H9 (cell line): ENCODE data around the gene S100A8. TPM values are rescaled to one million over a fixed set of nuclear protein-coding genes. Genes with fewer than 3 reads are reported as not detected.

Source experiments
- DNase-seq: peaks from one replicate; pipeline ENCODE4 v3.0.0-alpha.2; 2017
- H2AFZ ChIP-seq: one replicate; pipeline ENCODE4 v1.6.1; 2013; ENCODE audit warnings: mild to moderate bottlenecking, low read length, control low read depth, moderate library complexity
- H2AK5ac ChIP-seq: 2 replicates; pipeline ENCODE4 v1.6.1; 2013; ENCODE audit warnings: low read length, control low read depth, mixed read lengths; ENCODE audit not compliant: insufficient read length
- H2BK120ac ChIP-seq: one replicate; pipeline ENCODE4 v1.6.1; 2013; ENCODE audit warnings: low read depth, mild to moderate bottlenecking, low read length, control low read depth, inconsistent platforms; ENCODE audit not compliant: poor library complexity, severe bottlenecking
- H2BK12ac ChIP-seq: 2 replicates; pipeline ENCODE4 v1.6.1; 2013; ENCODE audit warnings: low read length, control low read depth, mixed read lengths, low read depth; ENCODE audit not compliant: insufficient read length
- H2BK15ac ChIP-seq: 2 replicates; pipeline ENCODE4 v1.6.1; 2013; ENCODE audit warnings: low read depth, low read length, control low read depth
- H2BK20ac ChIP-seq: one replicate; pipeline ENCODE4 v1.6.1; 2013; ENCODE audit warnings: low read depth, mild to moderate bottlenecking, low read length, control low read depth, inconsistent platforms; ENCODE audit not compliant: poor library complexity, severe bottlenecking
- H2BK5ac ChIP-seq: 2 replicates; pipeline ENCODE4 v1.6.1; 2013; ENCODE audit warnings: low read length, control low read depth, mixed read lengths; ENCODE audit not compliant: insufficient read length
- H3K14ac ChIP-seq: 2 replicates; pipeline ENCODE4 v1.6.1; 2013; ENCODE audit warnings: low read length, control low read depth; ENCODE audit not compliant: insufficient read depth
- H3K18ac ChIP-seq: 2 replicates; pipeline ENCODE4 v1.6.1; 2013; ENCODE audit warnings: low read depth, mild to moderate bottlenecking, mixed read lengths, low read length, control low read depth; ENCODE audit not compliant: insufficient read length
- H3K23ac ChIP-seq: 2 replicates; pipeline ENCODE4 v1.6.1; 2013; ENCODE audit warnings: low read length, control low read depth, mixed read lengths, low read depth; ENCODE audit not compliant: insufficient read length
- H3K23me2 ChIP-seq: 2 replicates; pipeline ENCODE4 v1.6.1; 2013; ENCODE audit warnings: low read depth, mild to moderate bottlenecking, mixed read lengths, low read length, control low read depth; ENCODE audit not compliant: insufficient read length, poor library complexity, severe bottlenecking
- H3K27ac ChIP-seq: 2 replicates; pipeline ENCODE4 v1.5.1; 2013; ENCODE audit warnings: low read length, control low read depth, mixed read lengths, low read depth; ENCODE audit not compliant: insufficient read length
- H3K27me3 ChIP-seq: 2 replicates; pipeline ENCODE4 v1.6.1; 2013; ENCODE audit warnings: low read length, control low read depth, inconsistent platforms; ENCODE audit not compliant: insufficient read depth
- H3K4ac ChIP-seq: 2 replicates; pipeline ENCODE4 v1.6.1; 2013; ENCODE audit warnings: low read depth, mild to moderate bottlenecking, control low read depth, inconsistent platforms, low read length, moderate library complexity
- H3K4me1 ChIP-seq: 2 replicates; pipeline ENCODE4 v1.6.1; 2013; ENCODE audit warnings: low read length, control low read depth, inconsistent platforms; ENCODE audit not compliant: insufficient read depth
- H3K4me2 ChIP-seq: 2 replicates; pipeline ENCODE4 v1.6.1; 2013; ENCODE audit warnings: low read length, control low read depth, mixed read lengths; ENCODE audit not compliant: insufficient read length, insufficient read depth
- H3K56ac ChIP-seq: 2 replicates; pipeline ENCODE4 v1.6.1; 2013; ENCODE audit warnings: low read depth, mild to moderate bottlenecking, mixed read lengths, low read length, control low read depth; ENCODE audit not compliant: insufficient read length
- H3K79me1 ChIP-seq: 2 replicates; pipeline ENCODE4 v1.6.1; 2013; ENCODE audit warnings: low read depth, mild to moderate bottlenecking, moderate library complexity, low read length, control low read depth, inconsistent platforms; ENCODE audit not compliant: insufficient read depth, poor library complexity, severe bottlenecking
- H3K79me2 ChIP-seq: 2 replicates; pipeline ENCODE4 v1.6.1; 2013; ENCODE audit warnings: low read length, control low read depth, inconsistent platforms; ENCODE audit not compliant: insufficient read depth
- H3K9ac ChIP-seq: 2 replicates; pipeline ENCODE4 v1.6.1; 2013; ENCODE audit warnings: low read length, control low read depth, mixed read lengths; ENCODE audit not compliant: insufficient read length; ENCODE audit errors: extremely low read depth
- H3K9me3 ChIP-seq: one replicate; pipeline ENCODE4 v1.6.1; 2013; ENCODE audit warnings: low read depth, low read length, inconsistent platforms; ENCODE audit not compliant: control insufficient read depth
- H3T11ph ChIP-seq: one replicate; pipeline ENCODE4 v1.6.1; 2013; ENCODE audit warnings: mild to moderate bottlenecking, low read length, control low read depth, inconsistent platforms
- H4K20me1 ChIP-seq: one replicate; pipeline ENCODE4 v1.6.1; 2013; ENCODE audit not compliant: control insufficient read depth, insufficient read length, insufficient read depth
- H4K5ac ChIP-seq: 2 replicates; pipeline ENCODE4 v1.6.1; 2013; ENCODE audit warnings: low read depth, mild to moderate bottlenecking, mixed read lengths, low read length, control low read depth; ENCODE audit not compliant: insufficient read length
- H4K8ac ChIP-seq: replicated peaks from 2 replicates; pipeline ENCODE4 v1.6.1; 2013; ENCODE audit warnings: low read length, control low read depth, mixed read lengths, low read depth; ENCODE audit not compliant: insufficient read length
- H4K91ac ChIP-seq: 2 replicates; pipeline ENCODE4 v1.6.1; 2013; ENCODE audit warnings: low read depth, mild to moderate bottlenecking, moderate library complexity, mixed read lengths, low read length, control low read depth; ENCODE audit not compliant: insufficient read length
- H3K27ac Mint-ChIP-seq, 3 experiments: 2 replicates in 2 of 3; 3 replicates in 1 of 3; pipeline ENCODE4 v1.8.0; 2020 to 2021; ENCODE audit warnings: mixed read lengths in 3 of 3, mild to moderate bottlenecking in 1 of 3, moderate library complexity in 1 of 3
- H3K27me3 Mint-ChIP-seq: 2 replicates; pipeline ENCODE4 v1.8.0; 2021; ENCODE audit warnings: low read depth, mild to moderate bottlenecking, moderate library complexity, mixed read lengths
- H3K36me3 Mint-ChIP-seq, 3 experiments: 2 replicates in 2 of 3; 3 replicates in 1 of 3; pipeline ENCODE4 v1.8.0; 2020 to 2021; ENCODE audit warnings: low read depth in 3 of 3, mixed read lengths in 3 of 3; ENCODE audit not compliant: insufficient read depth in 1 of 3
- H3K4me1 Mint-ChIP-seq, 2 experiments: 2 replicates each; pipeline ENCODE4 v1.8.0; 2020; ENCODE audit warnings: mixed read lengths in 2 of 2
- H3K4me3 Mint-ChIP-seq, 2 experiments: 2 replicates in 1 of 2; 3 replicates in 1 of 2; pipeline ENCODE4 v1.8.0; 2020 to 2021; ENCODE audit warnings: mild to moderate bottlenecking in 2 of 2, mixed read lengths in 2 of 2, moderate library complexity in 1 of 2
- H3K9me3 Mint-ChIP-seq, 2 experiments: 2 replicates in 1 of 2; 3 replicates in 1 of 2; pipeline ENCODE4 v1.8.0; 2020; ENCODE audit warnings: mild to moderate bottlenecking in 2 of 2, mixed read lengths in 2 of 2, moderate library complexity in 1 of 2
- WGBS: extraction: QIAGEN DNeasy Blood & Tissue Kit; methylation state at CpG from one replicate; pipeline ENCODE4 v1.1.7; 2013; ENCODE audit warnings: missing lambda C conversion rate, low lambda C conversion rate, mixed read lengths; ENCODE audit not compliant: insufficient read length; ENCODE audit errors: extremely low coverage; 5-methylcytosine and 5-hydroxymethylcytosine counted together
- total RNA-seq: library from RNA; stranded (reverse); gene quantifications from 2 replicates; pipeline ENCODE4 v1.2.1, GENCODE V29; 2021
- TF ChIP-seq, protein P1 (sequence below): fragments of 200-600 bp; sonication (generic); conservative IDR thresholded peaks from 3 replicates; pipeline ENCODE4 v1.8.0; 2021; ENCODE audit warnings: antibody characterized with exemption, mild to moderate bottlenecking

Gene S100A8
- total RNA-seq, 1 experiment from 2014 or later = not detected

- H2AFZ ChIP-seq = no peak overlapping the region
- no peak overlapping the region for H4K8ac ChIP-seq
- H3K79me1 ChIP-seq = no peaks in the 10 kb centered on the region
- H2BK5ac ChIP-seq = no peak overlapping the region
- Mint-ChIP-seq H3K4me3 (no peak overlapping the region), H3K9me3 (no peaks in the 10 kb centered on the region), H3K27me3 (peaks cover 12% of the 10 kb centered on the region), H3K36me3 (no peaks in the 10 kb centered on the region), H3K27ac (no peak overlapping the region), H3K4me1 (peaks cover 0 to 2% of the 10 kb centered on the region in 2 experiments; a peak in 1 of 4 replicates)
- no peak overlapping the region for H3K56ac ChIP-seq
- no peak overlapping the region for H4K5ac ChIP-seq
- DNase-seq = no peak
- no peak overlapping the region for H2AK5ac ChIP-seq
- H3K9ac ChIP-seq = no peak overlapping the region
- H2BK15ac ChIP-seq = no peak overlapping the region
- no CpG with 5 or more reads among the region's 3 CpGs for WGBS
- H4K91ac ChIP-seq = no peak overlapping the region
- H3K23ac ChIP-seq = no peak overlapping the region
- no peak overlapping the region for H2BK12ac ChIP-seq
- TF ChIP-seq, protein P1, sequence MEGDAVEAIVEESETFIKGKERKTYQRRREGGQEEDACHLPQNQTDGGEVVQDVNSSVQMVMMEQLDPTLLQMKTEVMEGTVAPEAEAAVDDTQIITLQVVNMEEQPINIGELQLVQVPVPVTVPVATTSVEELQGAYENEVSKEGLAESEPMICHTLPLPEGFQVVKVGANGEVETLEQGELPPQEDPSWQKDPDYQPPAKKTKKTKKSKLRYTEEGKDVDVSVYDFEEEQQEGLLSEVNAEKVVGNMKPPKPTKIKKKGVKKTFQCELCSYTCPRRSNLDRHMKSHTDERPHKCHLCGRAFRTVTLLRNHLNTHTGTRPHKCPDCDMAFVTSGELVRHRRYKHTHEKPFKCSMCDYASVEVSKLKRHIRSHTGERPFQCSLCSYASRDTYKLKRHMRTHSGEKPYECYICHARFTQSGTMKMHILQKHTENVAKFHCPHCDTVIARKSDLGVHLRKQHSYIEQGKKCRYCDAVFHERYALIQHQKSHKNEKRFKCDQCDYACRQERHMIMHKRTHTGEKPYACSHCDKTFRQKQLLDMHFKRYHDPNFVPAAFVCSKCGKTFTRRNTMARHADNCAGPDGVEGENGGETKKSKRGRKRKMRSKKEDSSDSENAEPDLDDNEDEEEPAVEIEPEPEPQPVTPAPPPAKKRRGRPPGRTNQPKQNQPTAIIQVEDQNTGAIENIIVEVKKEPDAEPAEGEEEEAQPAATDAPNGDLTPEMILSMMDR = no peak
- H2BK20ac ChIP-seq = no peak overlapping the region
- no peaks in the 10 kb centered on the region for H4K20me1 ChIP-seq
- no peak overlapping the region for H3K18ac ChIP-seq
- H3K4me2 ChIP-seq = no peak overlapping the region
- H3K23me2 ChIP-seq = no peaks in the 10 kb centered on the region
- H3K27me3 ChIP-seq = no peaks in the 10 kb centered on the region
- H3K14ac ChIP-seq = no peak overlapping the region
- no peak overlapping the region for H3K27ac ChIP-seq
- no peaks in the 10 kb centered on the region for H3K4me1 ChIP-seq
- no peak overlapping the region for H3T11ph ChIP-seq
- H2BK120ac ChIP-seq = no peak overlapping the region
- no peaks in the 10 kb centered on the region for H3K9me3 ChIP-seq
- no peaks in the 10 kb centered on the region for H3K79me2 ChIP-seq
- no peak overlapping the region for H3K4ac ChIP-seq
Measured at GRCh38 chr1:153392822-153393221, 1.9 kb upstream of the S100A8 start.
